Mucosa of rectum (tissue), 2 donors: ENCODE measurements around the gene RAB37.

Experiments used
- H3K27ac ChIP-seq, 2 donors: one replicate each; pipeline ENCODE4 v1.7.0; 2013; ENCODE audit warnings: inconsistent platforms in 2 of 2, low read depth in 2 of 2, low read length in 2 of 2
- H3K27me3 ChIP-seq, 2 donors: one replicate each; pipeline ENCODE4 v1.7.0; 2013; ENCODE audit warnings: low read length in 2 of 2; ENCODE audit not compliant: control insufficient read depth in 2 of 2, insufficient read depth in 2 of 2
- H3K36me3 ChIP-seq, 2 donors: one replicate each; pipeline ENCODE4 v1.7.0; 2013; ENCODE audit warnings: low read length in 2 of 2; ENCODE audit not compliant: control insufficient read depth in 2 of 2, insufficient read depth in 2 of 2
- H3K4me1 ChIP-seq, 2 donors: one replicate each; pipeline ENCODE4 v1.7.0; 2013; ENCODE audit warnings: low read length in 2 of 2, mild to moderate bottlenecking in 1 of 2; ENCODE audit not compliant: control insufficient read depth in 2 of 2, insufficient read depth in 2 of 2
- H3K4me3 ChIP-seq, 2 donors: one replicate each; pipeline ENCODE4 v1.7.0; 2013; ENCODE audit warnings: low read length in 2 of 2
- H3K9ac ChIP-seq, 2 donors: one replicate each; pipeline ENCODE4 v1.7.0; 2013; ENCODE audit warnings: low read length in 2 of 2, low read depth in 1 of 2, mild to moderate bottlenecking in 1 of 2
- H3K9me3 ChIP-seq, 2 donors: one replicate each; pipeline ENCODE4 v1.7.0; 2013; ENCODE audit warnings: low read length in 2 of 2; ENCODE audit not compliant: control insufficient read depth in 2 of 2
- donor health status: healthy.
- donor health status: Normal muscosa, but diverticular disease.

The RAB37 gene

GRCh38 chr17:74775409-74776043, 38.5 kb downstream of the RAB37 start:
- H3K36me3 ChIP-seq, result peaks cover 26 to 30% of the 10 kb centered on the region in 2 donors
- peak overlapping the region; percentile 16 to 65 for H3K27ac ChIP-seq
- H3K9ac ChIP-seq, result peak overlapping the region; percentile 66 to 84
- no peaks in the 10 kb centered on the region for H3K9me3 ChIP-seq
- H3K4me3 ChIP-seq, result peak overlapping the region; percentile 75 to 97
- H3K4me1 ChIP-seq, result peaks cover 24 to 30% of the 10 kb centered on the region in 2 donors
- no peaks in the 10 kb centered on the region for H3K27me3 ChIP-seq

GRCh38 chr17:74776044-74776962, 39.2 kb downstream of the RAB37 start, which contains the start of gene NAT9:
NAT9 (minus strand) TSS chr17:74776345; CDS start chr17:74775698, 647 bp downstream.
- Histone ChIP-seq H3K4me1 (peaks cover 24 to 30% of the 10 kb centered on the region in 2 donors), H3K27ac (peak within 1 kb of the TSS; percentile 16 to 65), H3K27me3 (no peaks in the 10 kb centered on the region), H3K36me3 (peaks cover 18 to 24% of the 10 kb centered on the region in 2 donors), H3K9me3 (no peaks in the 10 kb centered on the region), H3K4me3 (peak within 1 kb of the TSS; percentile 75 to 97), H3K9ac (peak within 1 kb of the TSS; percentile 66 to 84)

- H3K9ac ChIP-seq, result peak overlapping the region; percentile 66 to 84
- no peaks in the 10 kb centered on the region for H3K9me3 ChIP-seq
- no peak overlapping the region for H3K27ac ChIP-seq
- H3K4me3 ChIP-seq, result peak overlapping the region; percentile 75 to 97
- peaks cover 24 to 30% of the 10 kb centered on the region in 2 donors for H3K4me1 ChIP-seq
- peaks cover 17% of the 10 kb centered on the region in 2 donors for H3K36me3 ChIP-seq
- no peaks in the 10 kb centered on the region for H3K27me3 ChIP-seq
Observed at GRCh38 chr17:74776990-74777389, 39.9 kb downstream of the RAB37 start.

GRCh38 chr17:74777901-74778515, 41.0 kb downstream of the RAB37 start:
- peaks cover 7 to 12% of the 10 kb centered on the region in 2 donors for H3K36me3 ChIP-seq
- H3K9ac ChIP-seq, result no peak overlapping the region
- no peak overlapping the region for H3K4me3 ChIP-seq
- H3K27ac ChIP-seq, result no peak overlapping the region
- no peaks in the 10 kb centered on the region for H3K9me3 ChIP-seq
- no peaks in the 10 kb centered on the region for H3K27me3 ChIP-seq
- H3K4me1 ChIP-seq, result peaks cover 24 to 30% of the 10 kb centered on the region in 2 donors

- H3K27ac ChIP-seq, result peak overlapping the region in 1 of 2 donors; percentile 69
Observed at GRCh38 chr17:74778960-74779359, 41.9 kb downstream of the RAB37 start.

GRCh38 chr17:74779501-74779900, 42.4 kb downstream of the RAB37 start:
- Histone ChIP-seq H3K9me3 (no peaks in the 10 kb centered on the region), H3K4me1 (peaks cover 24 to 30% of the 10 kb centered on the region in 2 donors), H3K36me3 (peaks cover 0 to 5% of the 10 kb centered on the region in 2 donors), H3K9ac (no peak overlapping the region), H3K27ac (peak overlapping the region; percentile 40 to 69), H3K4me3 (no peak overlapping the region), H3K27me3 (no peaks in the 10 kb centered on the region)

More at GRCh38 chr17:74778960-74779359, 41.9 kb downstream of the RAB37 start:
- Histone ChIP-seq H3K4me3 (no peak overlapping the region), H3K9me3 (no peaks in the 10 kb centered on the region), H3K4me1 (peaks cover 24 to 30% of the 10 kb centered on the region in 2 donors), H3K9ac (no peak overlapping the region), H3K27me3 (no peaks in the 10 kb centered on the region), H3K36me3 (peaks cover 0 to 5% of the 10 kb centered on the region in 2 donors)

- Histone ChIP-seq H3K27me3 (no peaks in the 10 kb centered on the region), H3K9ac (no peak overlapping the region), H3K9me3 (no peaks in the 10 kb centered on the region), H3K4me1 (peaks cover 24 to 30% of the 10 kb centered on the region in 2 donors), H3K27ac (peak overlapping the region; percentile 40 to 71), H3K36me3 (peaks cover 2 to 5% of the 10 kb centered on the region in 2 donors), H3K4me3 (no peak overlapping the region)
Observed at GRCh38 chr17:74779948-74780400, 42.9 kb downstream of the RAB37 start.

GRCh38 chr17:74780443-74781238, 43.6 kb downstream of the RAB37 start:
- peaks cover 18 to 25% of the 10 kb centered on the region in 2 donors for H3K4me1 ChIP-seq
- H3K27ac ChIP-seq, result peak overlapping the region; percentile 26 to 71
- H3K9me3 ChIP-seq, result no peaks in the 10 kb centered on the region
- peaks cover 6 to 9% of the 10 kb centered on the region in 2 donors for H3K36me3 ChIP-seq
- H3K9ac ChIP-seq, result peak overlapping the region in 1 of 2 donors; percentile 6
- H3K27me3 ChIP-seq, result no peaks in the 10 kb centered on the region
- H3K4me3 ChIP-seq, result no peak overlapping the region

GRCh38 chr17:74782571-74782970, 45.5 kb downstream of the RAB37 start:
- peaks cover 8 to 9% of the 10 kb centered on the region in 2 donors for H3K36me3 ChIP-seq
- H3K27me3 ChIP-seq, result no peaks in the 10 kb centered on the region
- no peak overlapping the region for H3K4me3 ChIP-seq
- no peak overlapping the region for H3K27ac ChIP-seq
- H3K9me3 ChIP-seq, result no peaks in the 10 kb centered on the region
- H3K4me1 ChIP-seq, result peaks cover 9 to 16% of the 10 kb centered on the region in 2 donors
- H3K9ac ChIP-seq, result no peak overlapping the region
